SH-SY5Y (cell line): ENCODE data around the gene ALCAM.

Source experiments
- GATA2 ChIP-seq: IDR thresholded peaks from 2 replicates; pipeline ENCODE4 v1.6.1; 2011; ENCODE audit warnings: mild to moderate bottlenecking, low read depth, low read length
- GATA3 ChIP-seq: IDR thresholded peaks from 2 replicates; pipeline ENCODE4 v1.6.1; 2011; ENCODE audit warnings: low read depth, mild to moderate bottlenecking, low read length, moderate library complexity

GRCh38 chr3:105449414-105449813 lies 82.7 kb downstream of the ALCAM start:
- no peak for TF ChIP-seq GATA2
- TF ChIP-seq GATA3 = no peak
